Measurements from ENCODE around the gene MICA.

The MICA gene

DNA sequence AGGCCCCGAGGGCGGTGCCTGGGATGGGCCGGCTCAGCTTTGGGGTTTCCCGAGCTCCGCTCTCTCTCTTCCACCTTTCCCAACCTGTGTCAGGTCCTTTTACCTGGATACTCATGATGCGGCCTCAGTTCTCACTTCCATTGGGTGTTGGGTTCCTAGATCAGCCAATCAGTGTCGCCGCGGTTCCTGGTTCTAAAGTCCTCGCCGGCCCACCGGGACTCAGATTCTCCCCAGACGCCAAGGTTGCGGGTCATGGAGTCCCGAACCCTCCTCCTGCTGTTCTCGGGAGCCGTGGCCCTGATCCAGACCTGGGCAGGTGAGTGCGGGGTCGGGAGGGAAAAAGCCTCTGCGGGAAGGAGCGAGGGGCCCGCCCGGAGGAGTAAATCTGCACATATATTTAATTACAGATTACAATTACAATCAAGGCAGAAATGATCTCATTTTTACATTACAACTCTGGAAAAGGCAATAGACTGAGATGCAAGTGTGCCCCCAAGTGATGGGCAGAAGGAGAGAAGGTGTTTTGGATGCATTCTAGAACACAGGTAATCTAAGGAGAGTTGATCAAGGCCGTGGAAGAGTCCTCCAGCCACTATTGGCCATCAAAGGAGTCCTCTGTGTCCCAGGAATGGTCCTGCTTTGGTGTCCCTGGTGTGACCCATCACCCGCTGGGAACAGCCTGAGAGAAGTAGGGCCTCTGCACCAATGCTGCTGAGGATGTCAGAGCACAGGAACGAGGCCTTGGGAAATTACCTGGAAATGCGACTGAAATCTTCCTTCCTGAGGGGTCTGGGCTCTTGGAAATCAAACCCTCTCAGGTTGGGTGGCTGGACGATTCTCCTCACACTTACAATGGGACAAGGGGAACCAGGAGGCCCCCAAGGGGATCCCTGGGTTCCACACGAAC, 59.8 kb downstream of the MICA start:
- DNase-seq: peak; percentile 49

DNA sequence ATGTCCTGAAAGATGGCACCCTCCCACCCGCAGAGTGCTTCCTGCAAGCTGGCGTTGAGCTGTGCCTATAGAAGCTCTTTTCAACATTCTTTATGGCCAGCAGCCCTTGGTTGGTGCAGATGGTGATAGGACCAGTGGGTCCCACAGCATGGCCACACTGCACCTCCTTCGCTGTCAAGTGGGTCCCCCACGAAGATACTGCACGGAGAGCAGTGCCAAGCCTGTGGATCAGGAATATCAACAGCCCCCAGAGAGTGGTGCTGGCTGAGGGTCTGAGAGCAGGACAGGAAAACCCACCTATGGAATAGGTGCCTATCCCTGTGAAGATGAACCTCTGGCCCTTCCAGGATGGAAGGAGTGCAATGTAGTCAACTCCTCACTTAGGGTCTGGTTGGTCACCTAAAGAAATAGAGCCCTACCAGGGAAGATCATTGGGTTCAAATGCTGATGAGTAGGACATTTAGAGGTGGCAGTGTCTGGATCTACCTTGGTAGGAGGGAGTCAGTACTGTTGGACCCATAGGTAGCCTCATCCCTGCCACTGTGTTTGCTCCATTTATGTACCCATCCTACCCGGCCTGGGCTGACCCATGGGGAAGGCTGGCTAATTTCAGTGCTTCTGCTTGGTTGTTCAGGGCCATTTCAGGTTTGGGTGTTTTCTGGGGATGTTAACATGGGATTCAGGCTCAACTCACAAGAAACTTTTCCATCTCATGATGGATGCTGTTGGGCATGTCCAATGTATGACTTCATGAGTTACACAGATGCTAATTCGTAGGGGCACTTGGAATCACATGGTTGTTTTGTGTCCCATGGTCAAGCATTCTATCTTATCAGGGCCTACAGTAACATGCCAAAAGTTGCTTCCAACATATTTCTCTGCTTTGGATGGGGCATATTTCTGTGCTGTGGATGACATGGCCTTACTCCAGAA, 61.1 kb downstream of the MICA start:
- DNase-seq: no peak

Data from GOT3 (cell line).